Tibial nerve (tissue), 3 donors: ENCODE data around the gene CTNNA3.

Experiments used
- CTCF ChIP-seq, 5 experiments: fragments of 200-600 bp in 3 of 5; fragments of 450-650 bp in 2 of 5; sonication (generic) in 3 of 5; IDR thresholded peaks; one replicate each; pipeline ENCODE4 v1.5.1; 2016 to 2019; ENCODE audit warnings: antibody characterized with exemption in 5 of 5, mild to moderate bottlenecking in 3 of 5, moderate library complexity in 2 of 5
- POLR2A ChIP-seq, 2 donors: fragments of 450-650 bp; IDR thresholded peaks; one replicate each; pipeline ENCODE4 v1.6.1; 2017; ENCODE audit warnings: antibody characterized with exemption in 2 of 2, mild to moderate bottlenecking in 2 of 2, moderate library complexity in 2 of 2

GRCh38 chr10:67175354-67175753 lies 520.6 kb downstream of the CTNNA3 start:
- no peak for TF ChIP-seq CTCF (IDR thresholded peaks at IDR 0.05)
- TF ChIP-seq POLR2A (IDR thresholded peaks at IDR 0.05) = no peak
